Type B pancreatic cell (in vitro differentiated cells): ENCODE results near the gene LMNB1. TPM values are rescaled to one million over a fixed set of nuclear protein-coding genes. Genes with fewer than 3 reads are reported as not detected.
"Not testable (repeated sequence)": the region's sequence is repeated elsewhere in the genome, so short reads cannot be mapped to it uniquely, and the experiment has no call there.

Experiments used
- DNase-seq: peaks from one replicate; pipeline ENCODE4 v3.0.0; 2021; ENCODE audit warnings: mixed read lengths; ENCODE audit not compliant: unreplicated experiment; ENCODE audit errors: extremely low spot score
- H3K27ac Mint-ChIP-seq: 2 replicates; pipeline ENCODE4 v1.8.0; 2021; ENCODE audit warnings: mild to moderate bottlenecking, mixed read lengths
- H3K27me3 Mint-ChIP-seq: 2 replicates; pipeline ENCODE4 v1.8.0; 2021; ENCODE audit warnings: mixed read lengths
- H3K36me3 Mint-ChIP-seq: 2 replicates; pipeline ENCODE4 v1.8.0; 2021; ENCODE audit warnings: mixed read lengths
- H3K4me1 Mint-ChIP-seq: one replicate; pipeline ENCODE4 v1.8.0; 2021; ENCODE audit warnings: mixed read lengths; ENCODE audit not compliant: unreplicated experiment
- H3K4me3 Mint-ChIP-seq: 2 replicates; pipeline ENCODE4 v1.8.0; 2021; ENCODE audit warnings: mild to moderate bottlenecking, mixed read lengths
- H3K9me3 Mint-ChIP-seq: 2 replicates; pipeline ENCODE4 v1.8.0; 2021; ENCODE audit warnings: mixed read lengths
- total RNA-seq: library from RNA; stranded (reverse); gene quantifications from 2 replicates; pipeline ENCODE4 v1.2.1, GENCODE V29; 2021; ENCODE audit warnings: low replicate concordance
- TF ChIP-seq, protein P1 (sequence below): fragments of 200-600 bp; sonication (generic); conservative IDR thresholded peaks from 2 replicates; pipeline ENCODE4 v1.5.0; 2021; ENCODE audit warnings: antibody characterized with exemption, mild to moderate bottlenecking

The LMNB1 gene
- total RNA-seq, 1 donor from 2014 or later: 149 TPM

DNA sequence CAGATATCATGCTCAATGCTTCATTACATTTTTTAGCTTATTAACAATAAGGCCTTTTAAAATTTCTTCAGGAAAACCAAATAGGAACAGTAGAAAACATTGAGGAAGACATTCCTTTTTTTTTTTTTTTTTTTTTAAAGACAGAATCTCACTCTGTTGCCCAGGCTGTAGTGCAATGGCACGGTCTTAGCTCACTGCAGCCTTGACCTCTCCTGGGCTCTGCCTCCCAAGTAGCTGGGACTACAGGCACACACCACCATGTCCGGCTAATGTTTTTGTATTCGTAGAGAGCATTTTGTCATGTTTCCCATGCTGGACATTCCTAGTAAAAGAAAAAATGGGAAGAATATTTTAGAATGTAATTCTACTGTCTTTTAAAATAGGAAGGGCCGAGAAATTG lies 60.3 kb downstream of the LMNB1 start:
- peaks cover 13% of the 10 kb centered on the region for H3K27me3 Mint-ChIP-seq
- no peaks in the 10 kb centered on the region for H3K9me3 Mint-ChIP-seq
- TF ChIP-seq, protein P1, sequence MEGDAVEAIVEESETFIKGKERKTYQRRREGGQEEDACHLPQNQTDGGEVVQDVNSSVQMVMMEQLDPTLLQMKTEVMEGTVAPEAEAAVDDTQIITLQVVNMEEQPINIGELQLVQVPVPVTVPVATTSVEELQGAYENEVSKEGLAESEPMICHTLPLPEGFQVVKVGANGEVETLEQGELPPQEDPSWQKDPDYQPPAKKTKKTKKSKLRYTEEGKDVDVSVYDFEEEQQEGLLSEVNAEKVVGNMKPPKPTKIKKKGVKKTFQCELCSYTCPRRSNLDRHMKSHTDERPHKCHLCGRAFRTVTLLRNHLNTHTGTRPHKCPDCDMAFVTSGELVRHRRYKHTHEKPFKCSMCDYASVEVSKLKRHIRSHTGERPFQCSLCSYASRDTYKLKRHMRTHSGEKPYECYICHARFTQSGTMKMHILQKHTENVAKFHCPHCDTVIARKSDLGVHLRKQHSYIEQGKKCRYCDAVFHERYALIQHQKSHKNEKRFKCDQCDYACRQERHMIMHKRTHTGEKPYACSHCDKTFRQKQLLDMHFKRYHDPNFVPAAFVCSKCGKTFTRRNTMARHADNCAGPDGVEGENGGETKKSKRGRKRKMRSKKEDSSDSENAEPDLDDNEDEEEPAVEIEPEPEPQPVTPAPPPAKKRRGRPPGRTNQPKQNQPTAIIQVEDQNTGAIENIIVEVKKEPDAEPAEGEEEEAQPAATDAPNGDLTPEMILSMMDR: no peak
- H3K4me3 Mint-ChIP-seq: no peak overlapping the region
- no peaks in the 10 kb centered on the region for H3K4me1 Mint-ChIP-seq
- peaks cover 42% of the 10 kb centered on the region for H3K36me3 Mint-ChIP-seq
- no peak for DNase-seq
- no peak overlapping the region for H3K27ac Mint-ChIP-seq

DNA sequence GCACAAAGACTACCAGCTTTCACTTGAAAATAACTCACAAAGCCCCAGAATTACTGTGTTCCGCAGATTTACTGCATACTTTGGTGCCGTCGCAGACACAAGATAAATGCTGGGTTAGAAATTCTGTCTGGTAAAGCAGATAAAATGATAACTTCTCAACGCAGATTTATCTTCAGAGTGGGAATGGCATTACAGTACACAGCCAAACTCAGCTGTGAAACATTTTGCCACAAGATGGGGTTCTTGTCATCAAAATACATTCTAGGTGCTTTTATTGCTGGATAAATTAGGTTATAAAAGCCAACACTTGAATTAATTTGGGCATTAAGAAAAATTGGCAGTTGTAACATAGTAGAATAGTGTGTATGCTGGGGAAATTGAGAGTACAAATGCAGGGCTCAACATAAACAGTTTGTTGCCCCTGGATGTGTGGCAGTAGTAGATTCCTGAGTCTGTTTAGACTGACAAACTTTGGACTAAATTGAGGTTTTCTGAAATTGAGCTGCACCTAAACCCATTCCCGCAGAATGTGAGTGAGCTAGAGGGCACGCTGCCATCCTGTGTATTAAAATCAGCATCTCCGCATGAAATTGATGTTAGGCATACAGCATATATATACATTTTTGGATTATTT lies 61.1 kb downstream of the LMNB1 start:
- TF ChIP-seq, protein P1: peak; percentile 33
- H3K27ac Mint-ChIP-seq: no peak overlapping the region
- H3K4me1 Mint-ChIP-seq: no peaks in the 10 kb centered on the region
- no peak for DNase-seq
- peaks cover 42% of the 10 kb centered on the region for H3K36me3 Mint-ChIP-seq
- no peaks in the 10 kb centered on the region for H3K9me3 Mint-ChIP-seq
- H3K27me3 Mint-ChIP-seq: peaks cover 13% of the 10 kb centered on the region
- H3K4me3 Mint-ChIP-seq: no peak overlapping the region

DNA sequence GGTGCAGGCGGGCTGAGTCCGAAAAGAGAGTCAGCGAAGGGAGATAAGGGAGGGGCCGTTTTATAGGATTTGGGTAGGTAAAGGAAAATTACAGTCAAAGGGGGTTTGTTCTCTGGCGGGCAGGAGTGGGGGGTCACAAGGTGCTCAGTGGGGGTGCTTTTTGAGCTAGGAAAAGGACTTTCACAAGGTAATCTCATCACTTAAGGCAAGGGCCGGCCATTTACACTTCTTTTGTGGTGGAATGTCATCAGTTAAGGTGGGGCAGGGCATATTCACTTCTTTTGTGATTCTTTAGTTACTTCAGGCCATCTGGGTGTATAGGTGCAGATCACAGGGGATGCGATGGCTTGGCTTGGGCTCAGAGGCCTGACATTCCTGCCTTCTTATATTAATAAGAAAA lies 62.5 kb downstream of the LMNB1 start:
- H3K27me3 Mint-ChIP-seq: peaks cover 21% of the 10 kb centered on the region
- not testable (repeated sequence) for H3K4me3 Mint-ChIP-seq, H3K9me3 Mint-ChIP-seq, H3K27ac Mint-ChIP-seq, H3K4me1 Mint-ChIP-seq, DNase-seq
- peaks cover 34% of the 10 kb centered on the region for H3K36me3 Mint-ChIP-seq

DNA sequence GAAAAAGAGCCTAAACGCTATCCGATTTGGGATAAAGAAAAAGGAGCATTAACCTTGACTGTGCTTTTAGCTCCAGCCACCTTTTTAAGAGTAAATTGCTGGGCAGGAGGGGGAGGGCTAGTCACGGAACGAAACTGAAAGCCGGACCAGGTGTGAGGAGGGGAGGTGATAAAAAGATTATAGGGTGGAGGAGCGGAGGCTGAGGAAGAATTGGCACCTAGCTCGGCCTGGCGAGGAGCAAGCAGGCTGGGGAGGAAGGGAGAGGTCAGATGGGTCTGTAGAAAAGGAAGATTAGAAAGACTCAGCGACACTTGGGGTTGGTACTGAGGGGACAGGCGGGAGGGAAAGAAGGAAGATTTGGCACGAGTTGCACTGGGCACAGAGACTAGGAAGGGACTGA lies 66.4 kb downstream of the LMNB1 start:
- not testable (repeated sequence) for H3K27ac Mint-ChIP-seq, H3K9me3 Mint-ChIP-seq, DNase-seq
- peaks cover 21% of the 10 kb centered on the region for H3K27me3 Mint-ChIP-seq
- H3K4me3 Mint-ChIP-seq: peak overlapping the region; percentile 63
- H3K36me3 Mint-ChIP-seq: peaks cover 11% of the 10 kb centered on the region
- peaks cover 39% of the 10 kb centered on the region for H3K4me1 Mint-ChIP-seq

DNA sequence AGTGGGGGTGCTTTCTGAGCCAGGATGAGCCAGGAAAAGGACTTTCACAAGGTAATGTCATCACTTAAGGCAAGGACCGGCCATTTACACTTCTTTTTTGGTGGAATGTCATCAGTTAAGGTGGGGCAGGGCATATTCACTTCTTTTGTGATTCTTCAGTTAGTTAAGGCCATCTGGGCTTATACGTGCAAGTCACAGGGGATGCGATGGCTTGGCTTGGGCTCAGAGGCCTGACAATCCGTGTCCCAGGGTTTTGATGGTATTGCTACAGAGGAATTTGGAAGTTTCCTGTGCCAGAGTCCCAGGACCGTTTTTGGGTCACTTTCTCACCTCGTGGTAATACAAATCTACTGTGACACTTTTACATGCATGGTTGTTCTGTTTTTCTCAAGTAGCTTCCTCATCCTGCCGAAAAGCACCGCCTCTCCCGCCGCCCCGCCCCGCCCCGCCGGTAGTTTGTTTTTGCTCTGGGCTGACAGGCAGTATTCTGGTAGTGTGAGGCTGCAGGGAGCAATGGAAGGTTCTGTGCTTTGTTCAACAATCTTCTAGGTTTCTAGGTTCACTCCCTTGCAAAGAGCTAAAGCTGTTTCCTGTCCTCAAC lies 68.6 kb downstream of the LMNB1 start:
- not testable (repeated sequence) for DNase-seq, H3K9me3 Mint-ChIP-seq, H3K27ac Mint-ChIP-seq
- H3K36me3 Mint-ChIP-seq: peaks cover 11% of the 10 kb centered on the region
- H3K4me1 Mint-ChIP-seq: peaks cover 46% of the 10 kb centered on the region
- H3K27me3 Mint-ChIP-seq: peaks cover 21% of the 10 kb centered on the region
- H3K4me3 Mint-ChIP-seq: peak overlapping the region; percentile 17

DNA sequence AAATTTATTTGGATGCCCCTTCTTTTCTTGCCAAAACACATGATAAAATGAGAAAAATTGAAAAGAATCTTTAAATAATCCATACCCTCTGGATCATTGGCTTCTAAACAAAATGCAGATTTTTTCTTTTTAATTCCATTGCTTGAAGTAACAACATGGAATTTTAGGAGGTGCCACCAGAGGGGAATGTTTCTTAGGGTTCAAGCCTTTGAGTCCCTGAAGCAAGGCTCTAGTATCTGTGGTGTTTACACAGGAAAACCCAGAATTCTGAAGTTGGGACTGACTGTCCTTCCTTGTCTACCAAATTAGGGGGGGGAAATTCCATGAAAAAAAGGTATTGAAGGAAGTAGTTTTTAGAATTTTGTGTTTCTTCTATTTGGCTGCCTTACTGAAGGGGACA lies 69.4 kb downstream of the LMNB1 start:
- TF ChIP-seq, protein P1: peak; percentile 25
- Mint-ChIP-seq H3K4me1 (peaks cover 51% of the 10 kb centered on the region), H3K27ac (peak overlapping the region; percentile 13), H3K36me3 (peaks cover 6% of the 10 kb centered on the region), H3K27me3 (peaks cover 16% of the 10 kb centered on the region), H3K4me3 (peak overlapping the region; percentile 0), H3K9me3 (no peaks in the 10 kb centered on the region)
- DNase-seq: no peak

DNA sequence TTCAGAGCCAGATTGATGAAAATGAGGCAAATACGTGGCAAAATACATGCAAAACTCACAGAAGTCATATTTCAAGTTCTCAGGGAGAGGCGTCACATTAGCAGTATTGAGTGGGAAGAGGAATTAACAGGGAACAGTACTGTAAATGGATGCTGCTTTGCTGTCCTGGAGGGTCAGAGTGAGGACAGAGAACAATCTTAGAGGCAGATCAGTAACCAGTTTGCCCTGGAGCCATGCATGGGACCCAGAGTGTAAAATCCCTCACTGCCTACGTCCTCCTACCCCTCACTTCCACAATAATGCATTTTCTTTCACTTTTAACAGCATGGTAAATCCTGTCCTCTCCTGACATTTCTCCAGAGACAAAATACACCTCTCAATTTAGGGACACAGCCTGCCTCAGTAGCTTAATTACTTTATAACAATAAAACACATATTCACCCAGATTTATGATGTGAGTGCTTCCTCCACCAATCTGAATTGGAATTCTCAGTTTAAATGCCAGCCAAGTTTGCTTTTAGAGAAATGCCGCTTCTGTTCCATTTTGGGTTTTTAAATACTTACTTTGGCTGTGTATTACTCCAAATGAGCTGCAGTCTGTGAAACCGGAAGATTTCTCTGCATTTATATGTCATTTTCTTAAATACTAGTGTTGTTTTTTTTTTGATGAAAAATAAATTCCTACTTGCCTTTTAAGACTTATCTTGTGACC lies 70.0 kb downstream of the LMNB1 start:
- Mint-ChIP-seq H3K4me3 (peak overlapping the region; percentile 0), H3K27me3 (peaks cover 11% of the 10 kb centered on the region), H3K36me3 (peaks cover under 1% of the 10 kb centered on the region), H3K27ac (peak overlapping the region; percentile 25), H3K4me1 (peaks cover 54% of the 10 kb centered on the region), H3K9me3 (no peaks in the 10 kb centered on the region)
- DNase-seq: no peak
- TF ChIP-seq, protein P1: no peak
